Hematopoietic multipotent progenitor cell (in vitro differentiated cells): ENCODE data around the gene MRGPRD. TPM values are rescaled to one million over a fixed set of nuclear protein-coding genes. Genes with fewer than 3 reads are reported as not detected.
A peak's percentile ranks its signal among the peaks of the same experiment; 100 is the strongest.

ENCODE experiments used
- DNase-seq, 3 donors: peaks; one replicate each; pipeline ENCODE4 v3.0.0-alpha.2; 2011 to 2015; ENCODE audit warnings: low read depth in 2 of 3, low spot score in 2 of 3
- total RNA-seq: library from RNA; depleted of rRNA; stranded (reverse); fragments of >200 nt; gene quantifications from one replicate; pipeline ENCODE4 v1.2.3, GENCODE V29; 2012

MRGPRD gene, protein sequence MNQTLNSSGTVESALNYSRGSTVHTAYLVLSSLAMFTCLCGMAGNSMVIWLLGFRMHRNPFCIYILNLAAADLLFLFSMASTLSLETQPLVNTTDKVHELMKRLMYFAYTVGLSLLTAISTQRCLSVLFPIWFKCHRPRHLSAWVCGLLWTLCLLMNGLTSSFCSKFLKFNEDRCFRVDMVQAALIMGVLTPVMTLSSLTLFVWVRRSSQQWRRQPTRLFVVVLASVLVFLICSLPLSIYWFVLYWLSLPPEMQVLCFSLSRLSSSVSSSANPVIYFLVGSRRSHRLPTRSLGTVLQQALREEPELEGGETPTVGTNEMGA
- total RNA-seq, result not detected

- DNase-seq, result no peak
Observed at GRCh38 chr11:68980776-68981065, at the start of gene MRGPRD. Gene MRGPRD, minus strand, starts transcription at chr11:68980986. Its CDS starts 0 bp downstream, at chr11:68980986.

GRCh38 chr11:69030301-69030700 lies 49.5 kb upstream of the MRGPRD start:
- no peak for DNase-seq

DNA sequence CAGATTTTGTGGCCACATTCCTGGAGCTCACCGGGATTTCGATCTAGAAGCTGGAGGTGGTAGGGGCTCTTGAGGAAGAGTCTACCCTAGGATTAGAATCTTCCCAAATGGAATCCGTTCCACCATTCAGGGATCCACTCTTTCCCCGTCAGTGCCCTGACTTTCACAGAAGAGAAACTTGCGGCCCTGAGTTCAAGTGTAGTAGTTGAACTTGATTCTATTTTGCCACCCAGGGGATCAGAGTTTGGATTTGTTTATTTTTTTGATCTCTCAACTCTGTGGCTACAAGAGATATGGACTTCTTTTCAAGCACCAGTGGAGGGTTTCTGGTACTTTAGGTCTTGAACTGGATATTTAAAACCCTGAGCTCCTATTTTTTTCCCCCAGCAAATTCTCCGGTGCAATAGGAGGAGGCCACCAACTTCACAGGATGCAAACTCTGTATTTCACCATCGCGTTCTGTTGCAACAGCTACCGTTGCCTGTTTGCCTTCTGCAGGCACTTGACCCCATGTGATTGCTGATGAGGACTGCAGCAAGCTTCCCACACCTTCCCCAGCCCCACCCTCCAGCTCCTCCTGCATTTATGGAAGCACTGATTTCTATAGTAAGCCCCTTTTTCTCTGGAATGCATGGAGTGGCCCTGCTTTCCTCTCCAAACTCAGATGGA lies 47.1 kb upstream of the MRGPRD start:
- no peak for DNase-seq

DNA sequence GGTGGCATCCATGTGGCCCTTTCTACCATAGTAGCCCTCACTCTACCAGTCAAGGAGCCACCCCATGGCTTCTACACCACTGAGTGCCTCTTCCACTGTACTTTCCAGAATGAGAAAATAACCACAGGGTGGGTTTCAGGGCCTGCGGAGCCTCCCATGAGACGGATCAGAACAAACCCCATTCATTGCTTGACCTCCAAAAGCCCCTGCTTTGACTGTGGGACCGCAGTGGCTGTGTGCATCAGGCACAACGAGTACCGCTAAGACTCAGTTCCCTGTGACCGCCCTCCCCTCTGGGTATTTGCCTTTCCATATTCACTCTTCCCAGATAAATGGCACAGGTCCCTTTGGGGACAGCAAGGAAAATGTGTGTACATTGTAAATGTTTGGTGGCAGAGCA lies 43.7 kb upstream of the MRGPRD start:
- no peak for DNase-seq

- DNase-seq, result no peak
Observed at GRCh38 chr11:69022260-69022659, 41.5 kb upstream of the MRGPRD start.

DNA sequence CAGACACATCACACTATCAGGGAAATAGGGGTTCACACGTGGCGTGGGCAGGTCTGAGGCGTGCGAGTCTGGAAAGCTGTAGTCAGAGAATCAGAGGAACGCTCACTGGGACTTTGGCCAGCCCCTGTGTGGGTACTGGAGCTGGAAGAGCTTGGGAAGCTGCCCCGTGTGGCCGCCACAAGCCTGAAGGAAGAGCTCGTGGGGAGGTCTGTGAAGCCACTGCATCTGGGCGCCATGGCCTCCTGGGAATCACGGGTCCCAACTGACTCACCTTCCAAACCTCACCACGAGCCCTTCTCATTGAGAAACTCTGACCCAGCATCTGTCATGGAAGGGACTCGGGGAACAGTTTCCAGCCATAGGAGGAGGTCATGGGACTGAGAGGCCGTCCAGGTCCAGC lies 38.1 kb upstream of the MRGPRD start:
- DNase-seq, result no peak

- DNase-seq, result no peak
Observed at GRCh38 chr11:69017951-69018350, 37.2 kb upstream of the MRGPRD start.

GRCh38 chr11:69014898-69015549 lies 34.2 kb upstream of the MRGPRD start:
- DNase-seq, result no peak

- DNase-seq, result no peak
Observed at GRCh38 chr11:69014084-69014851, 33.5 kb upstream of the MRGPRD start.

GRCh38 chr11:69013009-69013951 lies 32.5 kb upstream of the MRGPRD start, which contains the start of gene MRGPRF:
Gene MRGPRF, minus strand, starts transcription at chr11:69013246. Its CDS starts 3,345 bp downstream, at chr11:69009901.
- peak in 1 of 3 donors; percentile 34 for DNase-seq

GRCh38 chr11:69012092-69013008 lies 31.6 kb upstream of the MRGPRD start:
- no peak for DNase-seq

DNA sequence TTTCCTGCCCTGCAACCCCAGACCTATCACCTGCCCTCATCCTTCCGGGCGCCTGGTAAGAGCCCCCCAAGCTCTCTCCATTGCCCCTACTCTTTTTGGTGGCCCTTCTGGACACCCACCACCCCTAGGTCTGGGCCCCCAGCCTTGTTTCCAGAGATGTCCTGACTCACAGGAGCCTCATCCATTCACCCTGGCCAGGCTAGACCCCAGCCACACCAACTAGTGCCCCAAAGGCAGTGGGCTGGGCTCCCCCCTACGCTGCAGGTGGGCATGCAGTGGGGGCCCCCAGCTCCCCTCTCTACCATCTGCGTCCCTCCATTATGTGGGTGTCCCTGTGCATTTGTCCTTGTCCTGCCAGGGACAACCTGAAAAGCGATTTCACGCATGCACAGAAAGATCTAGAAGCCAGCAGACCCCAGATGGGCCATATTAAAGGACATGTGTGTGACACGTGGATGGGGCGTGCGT lies 30.9 kb upstream of the MRGPRD start:
- no peak for DNase-seq

GRCh38 chr11:69010964-69011623 lies 30.3 kb upstream of the MRGPRD start:
- DNase-seq, result peak in 1 of 3 donors; percentile 26

- no peak for DNase-seq
Observed at GRCh38 chr11:69010361-69010891, 29.6 kb upstream of the MRGPRD start.

DNA sequence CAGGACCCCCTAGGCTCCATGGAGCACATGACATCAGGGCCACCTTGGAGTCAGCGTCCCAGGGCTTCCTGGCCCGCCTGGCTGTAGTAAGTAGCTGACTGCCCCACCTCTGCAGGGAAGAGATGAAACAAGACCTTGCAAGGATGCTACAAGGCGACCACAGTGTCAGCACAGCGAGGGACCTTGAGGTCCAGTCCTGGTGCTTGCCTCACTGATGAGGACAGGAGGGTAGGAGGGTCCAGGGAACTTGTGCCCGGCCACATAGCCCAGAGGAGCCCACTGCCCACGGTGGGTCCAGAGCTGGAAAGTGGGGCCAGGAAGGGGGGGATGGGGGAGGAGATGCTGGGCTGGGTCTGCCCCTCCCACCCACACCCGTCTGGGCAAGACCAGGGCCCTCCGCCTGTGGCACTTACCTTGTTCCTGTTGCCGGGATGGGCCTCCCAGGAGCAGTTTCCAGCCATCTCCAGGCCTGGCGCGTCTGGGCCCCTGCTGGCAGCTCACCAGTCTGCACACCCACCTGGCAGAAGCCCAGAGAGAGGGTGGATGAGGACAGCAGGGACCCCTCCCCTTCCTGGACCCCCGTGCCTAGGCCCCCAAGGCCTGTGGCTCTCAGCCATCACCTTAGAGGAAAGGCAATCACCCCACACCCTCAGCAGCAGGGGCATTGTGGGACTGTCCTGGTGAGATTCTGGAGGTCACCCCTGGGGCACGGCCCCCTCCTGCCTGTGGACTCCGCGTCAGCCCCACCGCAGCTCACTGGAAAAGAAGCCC lies 28.8 kb upstream of the MRGPRD start:
- DNase-seq, result no peak

GRCh38 chr11:69008737-69009440 lies 28.1 kb upstream of the MRGPRD start:
- DNase-seq, result no peak

DNA sequence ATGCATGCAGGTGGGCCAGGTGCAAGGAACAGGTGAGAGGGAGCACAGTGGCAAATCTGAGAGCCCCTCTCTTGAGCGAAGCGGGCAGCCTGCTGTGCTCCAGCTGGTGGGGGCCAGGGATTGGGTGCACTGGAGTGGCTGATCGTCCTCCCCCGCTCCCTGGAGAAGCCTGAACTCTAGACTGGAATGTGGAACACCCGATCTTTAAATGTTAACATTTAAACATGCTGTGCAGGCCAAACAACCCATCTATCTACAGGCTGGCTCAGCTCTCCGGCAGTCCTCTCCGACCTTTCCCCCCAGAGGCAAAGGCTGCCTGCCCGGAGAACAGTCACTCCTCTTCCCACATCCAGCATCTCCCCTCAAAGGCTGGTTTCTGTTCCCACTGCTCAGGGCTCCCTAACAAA lies 27.2 kb upstream of the MRGPRD start:
- no peak for DNase-seq
